H1 (cell line): ENCODE results near the gene BLTP1. TPM values are rescaled to one million over a fixed set of nuclear protein-coding genes. Genes with fewer than 3 reads are reported as not detected.

ENCODE experiments used
- polyA plus RNA-seq, 7 experiments: library from polyadenylated mRNA; depleted of rRNA in 3 of 7; stranded (reverse) in 5 of 7; unstranded in 2 of 7; fragments of >200 nt in 5 of 7; fragments of 200-250 nt in 2 of 7; gene quantifications; 1 replicate in 5 of 7; 2 replicates in 1 of 7; 4 replicates in 1 of 7; pipeline versions ENCODE4 v1.2.1 to v1.2.3, GENCODE V29; 2011 to 2013; ENCODE audit warnings: missing spikeins in 2 of 7, mixed read lengths in 2 of 7
- total RNA-seq: library from RNA; stranded (reverse); fragmentation: NEBNext Ultra II Directional; extraction: Animal tissue kit (Norgen Biotek cat#: 25700); gene quantifications from 2 replicates; pipeline ENCODE4 v1.2.1, GENCODE V29; 2021

Gene BLTP1
- total and polyA plus RNA-seq, 2 of the 8 experiments (the other 6 are each of a cell fraction or from before 2014, with no cell fraction given) = 14.0 to 27.9 TPM

Other genes with a start within 250 kb of the BLTP1 start
- 0.37 and 0.57 TPM in 2 replicates for gene TRPC3, start 200.3 kb upstream of the BLTP1 start, total RNA-seq
- 0.41 and 0.49 TPM in 2 replicates for gene TRPC3, start 200.3 kb upstream of the BLTP1 start, polyA plus RNA-seq (2011; rRNA removed)
- not detected in 2 replicates for gene ADAD1, start 226.7 kb downstream of the BLTP1 start, total RNA-seq
- not detected in 2 replicates for gene ADAD1, start 226.7 kb downstream of the BLTP1 start, polyA plus RNA-seq (2011; rRNA removed)